WTC11 (cell line): ENCODE data around the gene ADISSP. TPM values are rescaled to one million over a fixed set of nuclear protein-coding genes. Genes with fewer than 3 reads are reported as not detected.

ENCODE experiments used
- AFF4 ChIP-seq: sonication (generic); formaldehyde crosslinking; IDR thresholded peaks from 2 replicates; pipeline ENCODE4 v1.8.1; 2023; ENCODE audit warnings: mild to moderate bottlenecking, missing genetic modification reagents, borderline replicate concordance
- ARID4B ChIP-seq: sonication (generic); formaldehyde crosslinking; IDR thresholded peaks from 2 replicates; pipeline ENCODE4 v1.8.0; 2023; ENCODE audit warnings: missing genetic modification reagents, mild to moderate bottlenecking, borderline replicate concordance
- ESRRA ChIP-seq: sonication (generic); formaldehyde crosslinking; IDR thresholded peaks from 2 replicates; pipeline ENCODE4 v1.8.1; 2022; ENCODE audit warnings: mild to moderate bottlenecking, missing genetic modification reagents, borderline replicate concordance
- NFE2L1 ChIP-seq: sonication (generic); formaldehyde crosslinking; IDR thresholded peaks from 2 replicates; pipeline ENCODE4 v1.8.1; 2023; ENCODE audit warnings: missing genetic modification reagents
- NR1H2 ChIP-seq: sonication (generic); formaldehyde crosslinking; IDR thresholded peaks from 2 replicates; pipeline ENCODE4 v1.9.0; 2021; ENCODE audit warnings: mild to moderate bottlenecking, moderate library complexity, missing genetic modification reagents
- OVOL2 ChIP-seq: fragments of 250-450 bp; sonication (Bioruptor Pico); IDR thresholded peaks from 2 replicates; pipeline ENCODE4 v1.9.0; 2021; ENCODE audit warnings: mild to moderate bottlenecking, borderline replicate concordance
- total RNA-seq: library from RNA; stranded (reverse); gene quantifications from 3 replicates; pipeline ENCODE4 v1.2.3, GENCODE V29; 2021
- TF ChIP-seq, protein P1 (sequence below): fragments of 250-450 bp; sonication (Bioruptor Pico); IDR thresholded peaks from 2 replicates; pipeline ENCODE4 v1.9.0; 2021; ENCODE audit warnings: moderate library complexity, mild to moderate bottlenecking, inconsistent platforms, borderline replicate concordance
- TF ChIP-seq, protein P2 (sequence below): fragments of 250-450 bp; sonication (Bioruptor Pico); IDR thresholded peaks from 2 replicates; pipeline ENCODE4 v1.9.0; 2021; ENCODE audit warnings: mild to moderate bottlenecking
- TF ChIP-seq, protein P3 (sequence below): sonication (generic); formaldehyde crosslinking; IDR thresholded peaks from 2 replicates; pipeline ENCODE4 v1.8.1; 2022; ENCODE audit warnings: missing genetic modification reagents, borderline replicate concordance
- TF ChIP-seq, protein P4 (sequence below): sonication (generic); formaldehyde crosslinking; conservative IDR thresholded peaks from 2 replicates; pipeline ENCODE4 v1.8.1; 2022; ENCODE audit warnings: mild to moderate bottlenecking, missing genetic modification reagents

The ADISSP gene
- total RNA-seq, 1 experiment from 2014 or later = 129 TPM

GRCh38 chr20:3738111-3739053, 29.2 kb downstream of the ADISSP start (continued):
- TF ChIP-seq, protein P1, sequence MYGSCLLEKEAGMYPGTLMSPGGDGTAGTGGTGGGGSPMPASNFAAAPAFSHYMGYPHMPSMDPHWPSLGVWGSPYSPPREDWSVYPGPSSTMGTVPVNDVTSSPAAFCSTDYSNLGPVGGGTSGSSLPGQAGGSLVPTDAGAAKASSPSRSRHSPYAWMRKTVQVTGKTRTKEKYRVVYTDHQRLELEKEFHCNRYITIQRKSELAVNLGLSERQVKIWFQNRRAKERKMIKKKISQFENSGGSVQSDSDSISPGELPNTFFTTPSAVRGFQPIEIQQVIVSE (CRISPR knock-in tag) = no peak
- TF ChIP-seq, protein P2, sequence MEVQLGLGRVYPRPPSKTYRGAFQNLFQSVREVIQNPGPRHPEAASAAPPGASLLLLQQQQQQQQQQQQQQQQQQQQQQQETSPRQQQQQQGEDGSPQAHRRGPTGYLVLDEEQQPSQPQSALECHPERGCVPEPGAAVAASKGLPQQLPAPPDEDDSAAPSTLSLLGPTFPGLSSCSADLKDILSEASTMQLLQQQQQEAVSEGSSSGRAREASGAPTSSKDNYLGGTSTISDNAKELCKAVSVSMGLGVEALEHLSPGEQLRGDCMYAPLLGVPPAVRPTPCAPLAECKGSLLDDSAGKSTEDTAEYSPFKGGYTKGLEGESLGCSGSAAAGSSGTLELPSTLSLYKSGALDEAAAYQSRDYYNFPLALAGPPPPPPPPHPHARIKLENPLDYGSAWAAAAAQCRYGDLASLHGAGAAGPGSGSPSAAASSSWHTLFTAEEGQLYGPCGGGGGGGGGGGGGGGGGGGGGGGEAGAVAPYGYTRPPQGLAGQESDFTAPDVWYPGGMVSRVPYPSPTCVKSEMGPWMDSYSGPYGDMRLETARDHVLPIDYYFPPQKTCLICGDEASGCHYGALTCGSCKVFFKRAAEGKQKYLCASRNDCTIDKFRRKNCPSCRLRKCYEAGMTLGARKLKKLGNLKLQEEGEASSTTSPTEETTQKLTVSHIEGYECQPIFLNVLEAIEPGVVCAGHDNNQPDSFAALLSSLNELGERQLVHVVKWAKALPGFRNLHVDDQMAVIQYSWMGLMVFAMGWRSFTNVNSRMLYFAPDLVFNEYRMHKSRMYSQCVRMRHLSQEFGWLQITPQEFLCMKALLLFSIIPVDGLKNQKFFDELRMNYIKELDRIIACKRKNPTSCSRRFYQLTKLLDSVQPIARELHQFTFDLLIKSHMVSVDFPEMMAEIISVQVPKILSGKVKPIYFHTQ (CRISPR knock-in tag) = no peak
- TF ChIP-seq, protein P3, sequence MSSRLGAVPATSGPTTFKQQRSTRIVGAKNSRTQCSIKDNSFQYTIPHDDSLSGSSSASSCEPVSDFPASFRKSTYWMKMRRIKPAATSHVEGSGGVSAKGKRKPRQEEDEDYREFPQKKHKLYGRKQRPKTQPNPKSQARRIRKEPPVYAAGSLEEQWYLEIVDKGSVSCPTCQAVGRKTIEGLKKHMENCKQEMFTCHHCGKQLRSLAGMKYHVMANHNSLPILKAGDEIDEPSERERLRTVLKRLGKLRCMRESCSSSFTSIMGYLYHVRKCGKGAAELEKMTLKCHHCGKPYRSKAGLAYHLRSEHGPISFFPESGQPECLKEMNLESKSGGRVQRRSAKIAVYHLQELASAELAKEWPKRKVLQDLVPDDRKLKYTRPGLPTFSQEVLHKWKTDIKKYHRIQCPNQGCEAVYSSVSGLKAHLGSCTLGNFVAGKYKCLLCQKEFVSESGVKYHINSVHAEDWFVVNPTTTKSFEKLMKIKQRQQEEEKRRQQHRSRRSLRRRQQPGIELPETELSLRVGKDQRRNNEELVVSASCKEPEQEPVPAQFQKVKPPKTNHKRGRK (CRISPR knock-in tag) = no peak
- TF ChIP-seq NR1H2 (no peak), AFF4 (CRISPR knock-in tag) (no peak), OVOL2 (CRISPR knock-in tag) (no peak), ESRRA (CRISPR knock-in tag) (no peak), ARID4B (CRISPR knock-in tag) (no peak), NFE2L1 (no peak)
- TF ChIP-seq, protein P4, sequence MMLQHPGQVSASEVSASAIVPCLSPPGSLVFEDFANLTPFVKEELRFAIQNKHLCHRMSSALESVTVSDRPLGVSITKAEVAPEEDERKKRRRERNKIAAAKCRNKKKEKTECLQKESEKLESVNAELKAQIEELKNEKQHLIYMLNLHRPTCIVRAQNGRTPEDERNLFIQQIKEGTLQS (CRISPR knock-in tag) = no peak
